CD4-positive, CD25-positive, alpha-beta regulatory T cell (primary cell): ENCODE results near the gene PCDHB7. TPM values are rescaled to one million over a fixed set of nuclear protein-coding genes. Genes with fewer than 3 reads are reported as not detected.
"Not testable (repeated sequence)": the region's sequence is repeated elsewhere in the genome, so short reads cannot be mapped to it uniquely, and the experiment has no call there.

Source experiments
- ATAC-seq, 2 donors: fragments of 150-1000 bp; cut with Tn5 transposase; one replicate each; pipeline ENCODE4 v1.10.0; 2021; ENCODE audit warnings: low read depth in 2 of 2, moderate number of reproducible peaks in 2 of 2, moderate library complexity in 1 of 2
- DNase-seq, 3 donors: peaks; one replicate each; pipeline versions ENCODE4 v3.0.0 to v3.0.0-alpha.2; 2012 to 2022; ENCODE audit warnings: mixed read lengths in 1 of 3
- H3K27ac ChIP-seq: one replicate; pipeline ENCODE4 v1.7.0; 2013; ENCODE audit warnings: mild to moderate bottlenecking, low read length; ENCODE audit not compliant: insufficient read depth, poor library complexity, severe bottlenecking
- H3K27me3 ChIP-seq: one replicate; pipeline ENCODE4 v1.7.0; 2013; ENCODE audit warnings: low read length; ENCODE audit not compliant: control insufficient read depth, insufficient read depth
- H3K36me3 ChIP-seq: one replicate; pipeline ENCODE4 v1.7.0; 2013; ENCODE audit warnings: mild to moderate bottlenecking, low read length, moderate library complexity; ENCODE audit not compliant: control insufficient read depth, insufficient read depth
- H3K4me1 ChIP-seq: 2 replicates; pipeline ENCODE4 v1.7.0; 2013; ENCODE audit warnings: mild to moderate bottlenecking, low read length; ENCODE audit not compliant: insufficient read depth, control insufficient read depth, poor library complexity, severe bottlenecking
- H3K4me3 ChIP-seq: one replicate; pipeline ENCODE4 v1.7.0; 2013; ENCODE audit warnings: low read depth, mild to moderate bottlenecking, low read length, moderate library complexity
- H3K9me3 ChIP-seq, 2 experiments: 1 replicate in 1 of 2; 2 replicates in 1 of 2; pipeline ENCODE4 v1.7.0; 2013; ENCODE audit warnings: low read length in 2 of 2, mild to moderate bottlenecking in 1 of 2, moderate library complexity in 1 of 2; ENCODE audit not compliant: control insufficient read depth in 2 of 2
- H3K27ac Mint-ChIP-seq, 3 donors: one replicate each; pipeline ENCODE4 v1.8.0; 2020 to 2022; ENCODE audit warnings: mild to moderate bottlenecking in 3 of 3, mixed read lengths in 3 of 3, moderate library complexity in 2 of 3
- H3K27me3 Mint-ChIP-seq: one replicate; pipeline ENCODE4 v1.8.0; 2022; ENCODE audit warnings: mild to moderate bottlenecking, mixed read lengths
- H3K36me3 Mint-ChIP-seq: one replicate; pipeline ENCODE4 v1.8.0; 2020; ENCODE audit warnings: mixed read lengths
- H3K4me1 Mint-ChIP-seq, 4 donors: one replicate each; pipeline ENCODE4 v1.8.0; 2020 to 2022; ENCODE audit warnings: mixed read lengths in 4 of 4, mild to moderate bottlenecking in 1 of 4
- H3K4me3 Mint-ChIP-seq, 4 donors: one replicate each; pipeline ENCODE4 v1.8.0; 2020 to 2022; ENCODE audit warnings: mild to moderate bottlenecking in 4 of 4, mixed read lengths in 4 of 4, moderate library complexity in 3 of 4
- H3K9me3 Mint-ChIP-seq, 7 donors: one replicate each; pipeline ENCODE4 v1.8.0; 2020 to 2022; ENCODE audit warnings: mixed read lengths in 7 of 7, mild to moderate bottlenecking in 3 of 7, moderate library complexity in 2 of 7
- polyA plus RNA-seq, 4 donors: library from polyadenylated mRNA; unstranded; fragments of 300-500 nt; fragmentation: Illumina TruSeq; gene quantifications; one replicate each; pipeline ENCODE4 v1.2.3, GENCODE V29; 2021
- total RNA-seq: library from RNA; stranded (reverse); gene quantifications from one replicate; pipeline ENCODE4 v1.2.3, GENCODE V29; 2022

Gene PCDHB7
- total RNA-seq (not detected), polyA plus RNA-seq (not detected)

- Histone ChIP-seq H3K27me3 (peaks cover 5% of the 10 kb centered on the region), H3K36me3 (no peaks in the 10 kb centered on the region), H3K9me3 (no peaks in the 10 kb centered on the region), H3K4me1 (no peaks in the 10 kb centered on the region), H3K4me3 (no peak within 1 kb of the TSS), H3K27ac (no peak within 1 kb of the TSS)
- H3K9me3 Mint-ChIP-seq: peaks cover 0 to 13% (median 4%) of the 10 kb centered on the region in 7 donors
- H3K27ac Mint-ChIP-seq: no peak within 1 kb of the TSS
- H3K4me1 Mint-ChIP-seq: peaks cover 0 to 5% (median 0%) of the 10 kb centered on the region in 4 donors
- ATAC-seq (no peak), DNase-seq (peak in 1 of 3 donors; percentile 17)
- no peak within 1 kb of the TSS for H3K4me3 Mint-ChIP-seq
- H3K27me3 Mint-ChIP-seq: peaks cover 14% of the 10 kb centered on the region
- H3K36me3 Mint-ChIP-seq: no peaks in the 10 kb centered on the region
Measured at GRCh38 chr5:141172381-141173204, at the start of gene PCDHB7. Gene PCDHB7 (plus strand): TSS chr5:141172644. CDS start chr5:141172836, 192 bp downstream.

- not testable (repeated sequence) for H3K4me1 Mint-ChIP-seq, H3K27ac Mint-ChIP-seq, H3K36me3 Mint-ChIP-seq, H3K4me1 ChIP-seq, H3K27ac ChIP-seq, H3K36me3 ChIP-seq, H3K4me3 Mint-ChIP-seq, H3K27me3 Mint-ChIP-seq, ATAC-seq, DNase-seq, H3K4me3 ChIP-seq, H3K27me3 ChIP-seq
- peaks cover 2 to 12% of the 10 kb centered on the region in 2 experiments for H3K9me3 ChIP-seq
- H3K9me3 Mint-ChIP-seq: peaks cover 0 to 14% (median 3%) of the 10 kb centered on the region in 7 donors
Measured at GRCh38 chr5:141123396-141124135, 48.9 kb upstream of the PCDHB7 start.

GRCh38 chr5:141127305-141127704 lies 45.1 kb upstream of the PCDHB7 start:
- H3K9me3 Mint-ChIP-seq: peaks cover 0 to 10% (median 4%) of the 10 kb centered on the region in 7 donors
- ATAC-seq (no peak), DNase-seq (no peak)
- H3K4me3 Mint-ChIP-seq: no peak overlapping the region
- H3K36me3 ChIP-seq: no peaks in the 10 kb centered on the region
- H3K9me3 ChIP-seq: peaks cover 2 to 6% of the 10 kb centered on the region in 2 experiments
- peaks cover 4% of the 10 kb centered on the region for H3K27me3 Mint-ChIP-seq
- H3K27ac Mint-ChIP-seq: no peak overlapping the region
- no peak overlapping the region for H3K27ac ChIP-seq
- H3K36me3 Mint-ChIP-seq: no peaks in the 10 kb centered on the region
- H3K4me3 ChIP-seq: no peak overlapping the region
- no peaks in the 10 kb centered on the region for H3K4me1 ChIP-seq
- no peaks in the 10 kb centered on the region for H3K27me3 ChIP-seq
- H3K4me1 Mint-ChIP-seq: no peaks in the 10 kb centered on the region

- peaks cover 0 to 47% (median 19%) of the 10 kb centered on the region in 7 donors for H3K9me3 Mint-ChIP-seq
- no peak within 1 kb of the TSS for H3K27ac ChIP-seq
- peak in 1 of 3 donors; percentile 1 for DNase-seq
- H3K36me3 Mint-ChIP-seq: peaks cover 4% of the 10 kb centered on the region
- no peak for ATAC-seq
- H3K27me3 Mint-ChIP-seq: no peaks in the 10 kb centered on the region
- peak within 1 kb of the TSS; percentile 26 for H3K4me3 ChIP-seq
- H3K36me3 ChIP-seq: no peaks in the 10 kb centered on the region
- peak within 1 kb of the TSS in 1 of 3 donors; percentile 26 for H3K27ac Mint-ChIP-seq
- H3K27me3 ChIP-seq: peaks cover 2% of the 10 kb centered on the region
- peaks cover 3 to 7% (median 5%) of the 10 kb centered on the region in 4 donors for H3K4me1 Mint-ChIP-seq
- H3K9me3 ChIP-seq: peaks cover 15 to 17% of the 10 kb centered on the region in 2 experiments
- no peaks in the 10 kb centered on the region for H3K4me1 ChIP-seq
- peak within 1 kb of the TSS in 2 of 4 donors; percentile 33 to 78 for H3K4me3 Mint-ChIP-seq
Measured at GRCh38 chr5:141135030-141135717, 37.3 kb upstream of the PCDHB7 start, which contains the start of gene PCDHB5. Gene PCDHB5 (plus strand): TSS chr5:141135206. CDS start chr5:141135435, 229 bp downstream.

- H3K4me3 Mint-ChIP-seq: peak overlapping the region in 1 of 4 donors; percentile 78
- Histone ChIP-seq H3K4me3 (peak overlapping the region; percentile 26), H3K4me1 (no peaks in the 10 kb centered on the region), H3K27me3 (peaks cover 2% of the 10 kb centered on the region), H3K27ac (no peak overlapping the region), H3K36me3 (no peaks in the 10 kb centered on the region), H3K9me3 (peaks cover 15 to 17% of the 10 kb centered on the region in 2 experiments)
- H3K27ac Mint-ChIP-seq: no peak overlapping the region
- peaks cover 3 to 7% (median 5%) of the 10 kb centered on the region in 4 donors for H3K4me1 Mint-ChIP-seq
- DNase-seq: no peak
- peaks cover 4% of the 10 kb centered on the region for H3K36me3 Mint-ChIP-seq
- H3K27me3 Mint-ChIP-seq: no peaks in the 10 kb centered on the region
- peaks cover 0 to 43% (median 19%) of the 10 kb centered on the region in 7 donors for H3K9me3 Mint-ChIP-seq
- no peak for ATAC-seq
Measured at GRCh38 chr5:141135718-141136266, 36.7 kb upstream of the PCDHB7 start.

- not testable (repeated sequence) for H3K36me3 ChIP-seq, H3K27ac ChIP-seq, H3K27me3 Mint-ChIP-seq, DNase-seq, H3K36me3 Mint-ChIP-seq, H3K4me3 ChIP-seq, H3K4me1 ChIP-seq, H3K27ac Mint-ChIP-seq, H3K4me1 Mint-ChIP-seq, H3K27me3 ChIP-seq, ATAC-seq, H3K4me3 Mint-ChIP-seq
- peaks cover 0 to 43% (median 18%) of the 10 kb centered on the region in 7 donors for H3K9me3 Mint-ChIP-seq
- H3K9me3 ChIP-seq: peaks cover 15 to 17% of the 10 kb centered on the region in 2 experiments
Measured at GRCh38 chr5:141137346-141137745, 35.1 kb upstream of the PCDHB7 start.

GRCh38 chr5:141149812-141150211 lies 22.6 kb upstream of the PCDHB7 start, which contains the start of gene PCDHB6:
Gene PCDHB6 (plus strand): TSS chr5:141150057. CDS start chr5:141150258, 201 bp downstream.
- Histone ChIP-seq H3K4me3 (no peak within 1 kb of the TSS), H3K27me3 (peaks cover 2% of the 10 kb centered on the region), H3K9me3 (peaks cover 5 to 6% of the 10 kb centered on the region in 2 experiments), H3K36me3 (no peaks in the 10 kb centered on the region), H3K27ac (no peak within 1 kb of the TSS), H3K4me1 (no peaks in the 10 kb centered on the region)
- Mint-ChIP-seq H3K36me3 (no peaks in the 10 kb centered on the region), H3K4me1 (peaks cover 0 to 5% (median 1%) of the 10 kb centered on the region in 4 donors), H3K27ac (no peak within 1 kb of the TSS), H3K27me3 (peaks cover 9% of the 10 kb centered on the region), H3K4me3 (peak within 1 kb of the TSS in 1 of 4 donors; percentile 71), H3K9me3 (peaks cover 0 to 17% (median 8%) of the 10 kb centered on the region in 7 donors)
- no peak for ATAC-seq
- DNase-seq: peak in 1 of 3 donors; percentile 1
